ENCODE results near the gene TEDC1.
"Not testable (repeated sequence)": the region's sequence is repeated elsewhere in the genome, so short reads cannot be mapped to it uniquely, and the experiment has no call there.

The TEDC1 gene

GRCh38 chr14:105536051-105536450 is 45.0 kb downstream of the TEDC1 start:
- no peak overlapping the region for H3K4me3 ChIP-seq (ENCODE audit: low read depth, low read length)

- no peak overlapping the region for H3K4me3 ChIP-seq (ENCODE audit: low read depth, low read length)
Observed at GRCh38 chr14:105536691-105537579, 45.9 kb downstream of the TEDC1 start.

GRCh38 chr14:105537580-105538474 is 46.8 kb downstream of the TEDC1 start:
- H3K4me3 ChIP-seq (ENCODE audit: low read depth, low read length) = no peak overlapping the region

- no peak overlapping the region for H3K4me3 ChIP-seq (ENCODE audit: low read depth, low read length)
Observed at GRCh38 chr14:105538481-105539049, 47.5 kb downstream of the TEDC1 start.

DNA sequence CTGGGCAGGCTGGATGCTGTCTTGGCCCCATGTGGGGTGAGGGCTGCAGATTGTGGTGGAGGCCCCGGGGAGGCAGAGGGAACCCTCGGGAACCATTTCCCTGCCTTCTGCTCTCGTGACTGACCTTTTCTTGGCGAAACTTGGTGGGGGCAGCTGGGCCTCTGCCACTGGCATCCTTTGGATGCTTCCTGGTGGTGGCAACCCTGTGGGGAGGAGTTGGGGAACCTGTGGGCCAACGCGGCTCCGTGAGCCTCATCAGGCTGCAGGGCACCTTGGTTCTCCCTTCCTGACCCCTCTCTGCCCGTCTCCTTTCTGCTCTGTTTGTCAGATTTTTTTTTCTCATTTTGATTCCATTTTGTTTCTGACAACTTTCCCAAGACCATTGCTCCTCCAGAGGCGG is 49.8 kb downstream of the TEDC1 start:
- H3K4me3 ChIP-seq (ENCODE audit: low read depth, low read length) = no peak overlapping the region

DNA sequence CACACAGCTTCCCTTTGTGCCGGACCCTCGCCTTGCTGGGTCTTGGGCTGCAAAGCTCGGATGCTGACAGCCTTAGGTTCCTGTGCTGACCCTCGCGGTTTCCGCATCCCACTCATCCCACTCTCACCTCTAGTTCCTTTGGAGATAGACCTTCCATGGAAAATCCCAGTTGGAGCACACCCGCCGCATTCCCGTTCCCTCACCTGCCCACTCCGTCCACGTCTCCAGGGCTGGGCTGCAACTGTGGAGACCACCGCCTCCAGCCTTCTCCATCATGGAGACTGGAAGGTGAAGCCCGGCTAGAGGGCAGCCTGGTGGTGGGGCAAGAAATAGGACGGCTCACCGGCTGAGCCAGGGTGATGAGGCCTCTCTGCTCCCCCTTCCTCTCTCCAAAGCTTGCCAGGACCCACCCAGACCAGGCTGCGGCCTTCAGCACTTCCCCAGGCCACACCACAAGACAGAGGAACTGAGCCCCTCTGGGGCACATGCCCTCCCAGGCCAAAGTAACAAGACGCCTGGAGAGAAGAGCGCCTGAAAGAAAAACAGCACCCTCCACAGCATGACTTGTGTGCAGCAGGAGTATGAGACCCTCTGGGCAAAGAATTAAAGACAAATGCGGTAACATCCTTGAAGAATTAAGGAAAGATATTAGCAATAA is 50.3 kb downstream of the TEDC1 start:
- no peak overlapping the region for H3K4me3 ChIP-seq (ENCODE audit: low read depth, low read length)

DNA sequence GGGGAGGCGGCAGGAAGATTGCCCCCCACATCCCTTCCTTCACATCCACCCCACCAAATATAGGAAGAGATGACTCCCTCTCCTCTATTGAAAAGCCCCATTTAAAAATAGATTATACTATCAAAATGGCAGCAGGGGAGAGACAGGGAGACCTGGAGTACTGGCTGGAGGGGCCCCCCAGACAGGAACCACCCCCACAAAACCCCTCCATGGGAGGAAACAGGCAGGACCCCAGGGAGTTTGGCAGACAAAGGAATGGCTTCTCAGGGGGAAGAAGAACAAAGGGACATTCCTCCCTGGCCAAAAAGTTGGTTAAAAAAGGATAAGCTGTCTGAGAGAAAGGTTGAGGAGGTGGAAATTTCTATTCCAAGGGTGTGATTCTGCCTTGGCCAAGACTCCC is 54.6 kb downstream of the TEDC1 start:
- not testable (repeated sequence) for H3K4me3 ChIP-seq (ENCODE audit: low read depth, low read length)

DNA sequence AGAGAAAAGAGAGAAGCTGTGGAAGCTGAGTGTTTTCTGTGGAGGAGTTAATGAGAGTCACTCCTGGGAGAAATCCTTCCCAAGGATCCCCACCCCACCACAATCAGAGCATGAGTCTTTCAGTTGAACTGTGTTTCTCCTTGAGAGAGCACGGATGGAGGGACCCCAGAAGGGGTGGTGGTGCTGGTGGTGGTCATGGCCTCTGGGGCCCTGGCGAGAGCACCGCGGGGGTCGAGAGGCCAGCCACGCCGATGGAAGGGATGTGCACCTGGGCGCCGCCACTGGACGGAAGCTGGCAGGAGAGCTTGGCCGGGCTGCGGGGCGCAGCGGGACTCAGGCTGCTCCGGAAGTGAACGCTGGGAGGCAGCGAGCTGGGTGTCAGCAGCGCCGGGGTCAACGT is 55.4 kb downstream of the TEDC1 start:
- not testable (repeated sequence) for H3K4me3 ChIP-seq (ENCODE audit: low read depth, low read length)

DNA sequence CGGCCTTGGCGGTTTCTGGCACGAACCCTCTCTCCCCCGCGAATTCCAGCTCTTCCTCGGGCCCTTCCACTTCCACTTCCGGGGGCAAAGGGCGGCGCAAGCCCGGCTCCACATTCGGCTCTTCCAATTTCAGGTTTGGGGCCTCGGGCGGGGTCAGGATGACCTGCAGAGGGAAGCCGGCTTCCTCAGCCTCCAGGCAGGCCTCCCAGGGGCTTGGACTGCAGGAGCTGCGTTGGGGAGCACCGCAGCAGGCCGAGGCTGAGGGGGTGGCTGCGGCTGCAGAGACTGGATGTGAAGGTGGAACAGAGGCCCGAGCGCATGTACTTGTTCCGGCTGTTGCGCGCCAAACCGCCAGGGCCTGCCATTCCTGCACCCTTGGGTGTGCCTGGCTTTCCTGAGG is 56.0 kb downstream of the TEDC1 start:
- not testable (repeated sequence) for H3K4me3 ChIP-seq (ENCODE audit: low read depth, low read length)

- H3K4me3 ChIP-seq (ENCODE audit: low read depth, low read length) = no peak overlapping the region
Observed at GRCh38 chr14:105547741-105548169, 56.7 kb downstream of the TEDC1 start.
